Left lung (tissue), 10 donors: ENCODE data around the gene SLC6A7. TPM values are rescaled to one million over a fixed set of nuclear protein-coding genes. Genes with fewer than 3 reads are reported as not detected.

Source experiments
- ATAC-seq: fragments of 200-7000 bp; cut with Tn5 transposase; one replicate; pipeline ENCODE4 v1.9.1; 2020; ENCODE audit warnings: moderate library complexity
- DNase-seq, 4 donors: peaks; one replicate each; pipeline ENCODE4 v3.0.0-alpha.2; 2013 to 2020
- H3K27ac ChIP-seq, 2 donors: fragments of 200-600 bp; sonication (generic) in 1 of 2; one replicate each; pipeline versions ENCODE4 v1.5.0 to v1.8.0; 2020 to 2021
- H3K27me3 ChIP-seq, 2 donors: fragments of 200-600 bp; sonication (generic) in 1 of 2; one replicate each; pipeline versions ENCODE4 v1.5.0 to v1.8.0; 2020 to 2021
- H3K36me3 ChIP-seq, 2 donors: fragments of 200-600 bp; sonication (generic) in 1 of 2; one replicate each; pipeline versions ENCODE4 v1.5.0 to v1.8.0; 2020 to 2021
- H3K4me1 ChIP-seq, 2 donors: fragments of 200-600 bp; one replicate each; pipeline ENCODE4 v1.8.0; 2021
- H3K4me3 ChIP-seq, 2 donors: fragments of 200-600 bp; sonication (generic) in 1 of 2; one replicate each; pipeline versions ENCODE4 v1.5.0 to v1.8.0; 2020 to 2021; ENCODE audit warnings: mild to moderate bottlenecking in 1 of 2
- H3K9me3 ChIP-seq, 2 donors: fragments of 200-600 bp; sonication (generic) in 1 of 2; one replicate each; pipeline versions ENCODE4 v1.5.0 to v1.8.0; 2020 to 2021
- CTCF ChIP-seq, 2 donors: fragments of 200-600 bp; sonication (generic) in 1 of 2; IDR thresholded peaks; one replicate each; pipeline versions ENCODE4 v1.5.0 to v1.8.0; 2021; ENCODE audit warnings: antibody characterized with exemption in 2 of 2
- intact Hi-C, 2 donors: fragments of 100-400 bp; cut with DNase I; formaldehyde crosslinking; loops; one replicate each; pipeline versions ENCODE4 v1.11.2 to v1.14.2; 2022
- polyA plus RNA-seq, 6 donors: library from polyadenylated mRNA; unstranded; fragments of 120-200 nt; gene quantifications; one replicate each; pipeline ENCODE4 v1.2.1, GENCODE V29; 2013; ENCODE audit not compliant: insufficient read length in 6 of 6
- total RNA-seq, 2 donors: library from RNA; stranded (reverse); fragmentation: NEBNext Ultra II Directional; extraction: Animal tissue kit (Norgen Biotek cat#: 25700); gene quantifications; one replicate each; pipeline ENCODE4 v1.2.1, GENCODE V29; 2021
- donor health status: DM: no; HTN: yes; CAD: no.
- donor health status: DM: no; HTN: no; CAD: no.

Gene SLC6A7
- total and polyA plus RNA-seq, 8 donors: 0.13 TPM; not detected in 7

- H3K4me3 ChIP-seq: no peak overlapping the region
- no peaks in the 10 kb centered on the region for H3K27me3 ChIP-seq
- no peaks in the 10 kb centered on the region for H3K9me3 ChIP-seq
- intact Hi-C loops: no loop called here
- H3K27ac ChIP-seq: no peak overlapping the region
- ATAC-seq (no peak), DNase-seq (peak in 1 of 4 donors; percentile 20)
- TF ChIP-seq CTCF (IDR thresholded peaks at IDR 0.05): no peak
- no peaks in the 10 kb centered on the region for H3K36me3 ChIP-seq
- H3K4me1 ChIP-seq: no peaks in the 10 kb centered on the region
Measured at GRCh38 chr5:150235500-150235854, 45.6 kb downstream of the SLC6A7 start.

DNA sequence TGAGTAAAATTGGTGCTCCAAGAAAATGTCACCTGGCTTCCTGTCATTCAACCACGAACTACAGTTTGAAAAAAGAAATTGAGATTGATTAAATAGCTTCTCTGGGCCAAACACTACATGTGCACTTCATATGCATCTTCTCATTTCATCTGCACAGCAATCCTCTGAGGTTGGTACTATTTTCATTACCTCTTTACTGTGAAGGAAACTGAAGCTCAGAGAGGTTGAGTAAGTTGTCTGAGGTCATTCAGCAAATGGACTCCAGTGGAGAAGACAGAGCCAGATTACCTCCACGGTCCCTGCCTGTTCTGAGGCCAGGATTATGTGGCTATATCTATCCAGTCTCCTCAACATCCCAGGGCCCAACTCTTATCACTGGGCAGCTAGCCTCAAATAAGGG, 46.5 kb downstream of the SLC6A7 start:
- H3K36me3 ChIP-seq: no peaks in the 10 kb centered on the region
- intact Hi-C loops: no loop called here
- H3K27me3 ChIP-seq: no peaks in the 10 kb centered on the region
- H3K4me3 ChIP-seq: no peak overlapping the region
- no peak overlapping the region for H3K27ac ChIP-seq
- no peaks in the 10 kb centered on the region for H3K4me1 ChIP-seq
- H3K9me3 ChIP-seq: no peaks in the 10 kb centered on the region
- ATAC-seq: no peak
- DNase-seq: no peak
- TF ChIP-seq CTCF (IDR thresholded peaks at IDR 0.05): no peak

GRCh38 chr5:150236981-150237754, 47.3 kb downstream of the SLC6A7 start:
- Histone ChIP-seq H3K4me1 (no peaks in the 10 kb centered on the region), H3K27me3 (no peaks in the 10 kb centered on the region), H3K27ac (no peak overlapping the region), H3K9me3 (no peaks in the 10 kb centered on the region), H3K4me3 (no peak overlapping the region), H3K36me3 (no peaks in the 10 kb centered on the region)
- TF ChIP-seq CTCF (IDR thresholded peaks at IDR 0.05): no peak
- ATAC-seq: no peak
- intact Hi-C loops: no loop called here
- no peak for DNase-seq

DNA sequence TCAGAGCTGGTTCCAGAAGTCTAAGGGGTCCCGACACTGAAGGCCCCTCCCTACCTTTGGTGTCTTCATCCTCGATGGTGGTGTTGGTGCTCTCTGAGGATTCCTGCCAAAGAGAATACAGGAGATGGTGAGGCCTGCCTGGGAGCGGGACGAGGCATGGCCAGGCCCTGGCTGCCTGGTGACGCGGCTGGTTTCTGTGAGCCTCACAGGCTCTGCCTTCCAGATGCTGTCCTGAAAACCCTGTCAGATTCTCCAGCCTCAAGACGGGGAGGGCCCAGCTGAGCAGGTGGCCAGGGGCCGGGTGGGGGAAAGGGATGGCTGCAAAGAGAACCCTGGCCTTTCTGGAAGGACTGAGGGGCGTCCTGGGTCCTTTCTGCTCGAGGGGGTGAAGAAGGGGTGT, 48.8 kb downstream of the SLC6A7 start:
- Histone ChIP-seq H3K27ac (no peak overlapping the region), H3K9me3 (no peaks in the 10 kb centered on the region), H3K27me3 (no peaks in the 10 kb centered on the region), H3K36me3 (no peaks in the 10 kb centered on the region), H3K4me1 (no peaks in the 10 kb centered on the region), H3K4me3 (no peak overlapping the region)
- no peak for TF ChIP-seq CTCF (IDR thresholded peaks at IDR 0.05)
- intact Hi-C loops: no loop called here
- DNase-seq (no peak), ATAC-seq (no peak)

DNA sequence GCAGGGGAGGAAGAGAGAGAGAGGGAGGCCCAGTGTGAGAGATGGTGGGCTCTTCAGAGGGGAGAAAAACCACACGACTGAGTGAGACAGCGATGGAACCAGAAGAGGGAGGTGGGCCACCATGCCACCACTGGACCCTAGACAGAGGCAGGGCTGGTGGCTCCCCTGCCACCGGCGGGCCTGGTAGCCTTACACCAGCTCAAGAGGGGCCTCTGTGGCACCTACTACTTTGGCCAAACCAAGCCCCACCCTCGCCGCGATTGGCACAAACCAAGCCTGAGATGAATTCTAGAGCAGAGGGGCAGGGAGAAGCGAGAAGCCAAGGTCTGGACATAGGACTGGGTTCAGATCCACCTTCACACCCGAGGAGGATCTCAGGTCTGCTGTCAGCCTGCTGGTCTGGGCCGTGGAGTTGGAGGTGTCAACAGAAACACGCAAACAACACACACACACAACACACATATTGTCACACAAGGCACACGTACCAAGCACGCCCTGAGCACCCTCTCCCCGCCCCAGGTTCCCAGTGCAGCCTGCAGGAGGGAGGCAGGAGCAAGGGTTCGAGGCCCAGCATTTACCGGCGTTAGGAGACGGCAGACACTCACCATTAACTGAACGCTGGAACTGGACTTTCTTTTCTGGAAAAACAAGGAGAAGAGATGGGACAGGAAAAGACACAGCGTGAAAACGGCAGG, 49.4 kb downstream of the SLC6A7 start:
- H3K4me1 ChIP-seq: no peaks in the 10 kb centered on the region
- no peak for ATAC-seq
- H3K36me3 ChIP-seq: no peaks in the 10 kb centered on the region
- H3K4me3 ChIP-seq: no peak overlapping the region
- no peaks in the 10 kb centered on the region for H3K27me3 ChIP-seq
- H3K27ac ChIP-seq: no peak overlapping the region
- DNase-seq: peak in 1 of 4 donors; percentile 65
- intact Hi-C loops: no loop called here
- H3K9me3 ChIP-seq: no peaks in the 10 kb centered on the region
- no peak for TF ChIP-seq CTCF (IDR thresholded peaks at IDR 0.05)
